ENCODE measurements around the gene KCNIP2.

Gene KCNIP2

DNA sequence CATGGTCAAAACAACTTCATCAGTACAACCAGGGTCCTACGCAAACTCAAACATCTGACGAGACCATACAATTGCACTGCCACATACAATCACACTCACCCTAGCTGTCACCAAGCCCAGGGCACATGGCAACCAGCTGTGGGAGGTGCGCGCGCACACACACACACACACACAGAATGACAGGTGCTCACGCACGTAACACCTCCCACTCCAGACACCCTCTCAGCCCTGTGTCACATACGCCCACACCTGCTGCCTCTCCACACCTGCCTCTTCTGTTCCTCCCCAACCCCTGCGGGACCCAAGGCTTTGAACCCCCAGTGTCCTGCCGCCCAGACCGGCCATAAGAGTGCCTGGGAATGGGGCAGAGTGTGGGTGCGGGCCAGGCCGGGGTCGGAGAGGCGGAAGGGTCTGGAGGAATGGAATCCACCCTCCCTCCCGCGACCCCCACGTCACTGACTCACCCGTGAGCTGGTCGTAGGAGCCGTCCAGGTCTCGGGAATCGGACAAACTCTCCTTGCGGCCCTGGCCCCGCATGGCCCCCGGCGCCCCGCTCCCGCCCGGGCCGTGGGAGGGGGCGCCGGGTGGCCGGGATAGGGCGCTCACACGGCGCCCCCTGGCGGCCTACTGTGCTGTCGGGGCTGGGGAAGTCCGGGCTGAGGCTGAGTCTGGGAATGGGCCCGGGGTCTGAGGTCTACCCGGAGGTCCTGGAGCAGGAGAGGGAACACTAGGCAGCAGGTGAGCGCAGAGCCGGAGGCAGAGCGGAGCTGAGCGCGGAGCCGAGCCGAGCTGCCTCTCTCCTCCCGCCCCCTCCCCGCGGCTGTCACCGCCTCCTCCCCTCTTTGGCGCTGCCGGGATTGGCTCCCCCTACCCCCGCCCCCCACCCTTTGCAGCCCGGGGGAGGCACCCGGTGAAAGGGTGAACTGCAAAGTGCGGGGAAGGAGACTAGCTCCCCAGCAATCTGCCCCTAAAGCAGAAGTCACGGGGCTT, at the start of gene KCNIP2:
Gene KCNIP2, minus strand, starts transcription at position 769 of the 990 bp plus-strand sequence. Its CDS starts 232 bp downstream, at position 537.
- Histone ChIP-seq H3K4me3 (peak within 1 kb of the TSS in 4 of 7 experiments; percentile 12 to 24 (median 16)), H3K27ac (no peak within 1 kb of the TSS)

DNA sequence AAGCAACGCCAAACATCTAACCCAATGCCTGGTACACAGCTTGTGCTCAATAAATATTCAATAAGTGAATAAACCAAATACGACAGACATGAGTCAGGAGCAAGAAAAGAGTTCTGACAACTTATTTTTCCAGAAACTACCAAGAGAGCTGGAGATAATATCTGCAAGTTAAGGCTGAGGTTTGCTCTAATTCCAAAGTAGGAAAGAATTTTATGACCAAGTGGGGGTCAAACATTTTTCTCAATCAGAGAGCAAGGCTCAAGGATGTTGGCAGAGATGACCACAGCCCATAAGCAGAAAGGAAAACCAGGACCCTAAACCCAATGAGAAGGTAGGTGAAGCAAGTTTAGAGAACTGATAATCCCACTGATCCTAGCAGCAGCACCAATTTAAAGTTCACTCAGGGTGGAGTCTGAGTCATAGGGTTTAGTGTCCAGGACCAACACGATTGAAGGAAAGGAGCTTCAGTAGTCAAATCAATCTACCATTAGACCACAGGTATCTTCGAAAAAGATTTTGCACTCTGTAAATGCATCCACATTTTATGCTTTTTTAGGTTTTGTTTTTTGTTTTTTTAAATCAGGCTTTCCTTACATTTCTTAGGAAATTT, 49.3 kb upstream of the KCNIP2 start:
- Histone ChIP-seq H3K4me3 (no peak overlapping the region), H3K27ac (no peak overlapping the region)

DNA sequence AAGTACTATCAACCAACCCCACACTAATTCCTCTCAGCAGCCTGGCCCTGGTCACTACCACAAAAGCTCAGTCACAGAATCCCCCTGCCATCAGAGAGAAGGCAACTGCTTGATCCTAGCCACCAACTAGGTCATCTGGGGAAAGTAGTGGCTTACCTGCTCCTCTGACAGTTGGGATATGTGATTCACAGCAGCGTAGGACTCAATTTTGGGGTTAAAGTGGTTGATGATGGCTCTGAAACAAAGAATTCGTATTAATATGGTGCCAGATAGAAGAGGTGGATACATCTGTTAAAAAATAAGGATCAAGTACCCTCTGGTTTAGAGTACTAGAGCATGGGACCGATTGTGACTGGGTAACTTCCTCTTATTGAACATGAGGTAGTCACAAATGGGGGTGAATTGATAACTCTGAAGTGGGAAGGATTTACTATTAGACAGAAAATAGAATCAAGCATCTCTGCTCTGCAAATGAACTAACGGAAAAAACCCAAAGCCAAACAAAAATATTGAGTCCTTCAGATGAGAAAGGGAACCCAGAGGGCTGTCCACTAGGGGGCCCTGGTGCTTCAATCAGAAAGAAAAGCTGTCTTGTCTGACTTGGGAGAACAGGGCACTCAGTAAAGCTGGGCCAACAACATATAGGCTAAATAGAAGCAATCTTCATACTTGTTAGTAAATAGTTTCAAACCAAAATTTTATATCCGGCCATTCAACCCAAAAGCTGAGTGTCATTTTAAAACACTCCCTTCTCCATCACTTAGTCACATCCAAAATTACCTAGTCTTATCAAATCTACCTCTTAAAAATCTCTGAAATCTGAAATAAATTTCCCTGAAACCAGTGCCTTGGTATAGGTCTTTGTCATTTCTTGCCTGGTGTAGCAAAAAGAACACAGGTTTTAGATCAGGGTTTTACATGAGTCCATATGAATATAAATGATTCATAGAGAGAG, 45.9 kb upstream of the KCNIP2 start:
- Histone ChIP-seq H3K27ac (no peak overlapping the region), H3K4me3 (no peak overlapping the region)

GRCh38 chr10:101888251-101888949, 44.8 kb upstream of the KCNIP2 start:
- Histone ChIP-seq H3K4me3 (no peak overlapping the region), H3K27ac (no peak overlapping the region)

GRCh38 chr10:101887775-101888174, 44.2 kb upstream of the KCNIP2 start:
- Histone ChIP-seq H3K4me3 (no peak overlapping the region), H3K27ac (no peak overlapping the region)

GRCh38 chr10:101886521-101887312, 43.1 kb upstream of the KCNIP2 start:
- H3K4me3 ChIP-seq: no peak overlapping the region

GRCh38 chr10:101881036-101881774, 37.6 kb upstream of the KCNIP2 start:
- H3K27ac ChIP-seq: no peak overlapping the region
- no peak overlapping the region for H3K4me3 ChIP-seq

More at GRCh38 chr10:101886521-101887312, 43.1 kb upstream of the KCNIP2 start:
- no peak overlapping the region for H3K27ac ChIP-seq

GRCh38 chr10:101880232-101880573, 36.6 kb upstream of the KCNIP2 start:
- H3K27ac ChIP-seq: no peak overlapping the region
- H3K4me3 ChIP-seq: no peak overlapping the region

GRCh38 chr10:101879456-101880231, 36.0 kb upstream of the KCNIP2 start:
- no peak overlapping the region for H3K27ac ChIP-seq

GRCh38 chr10:101878869-101879268, 35.3 kb upstream of the KCNIP2 start:
- H3K4me3 ChIP-seq: no peak overlapping the region
- no peak overlapping the region for H3K27ac ChIP-seq

More at GRCh38 chr10:101879456-101880231, 36.0 kb upstream of the KCNIP2 start:
- no peak overlapping the region for H3K4me3 ChIP-seq

GRCh38 chr10:101875068-101875688, 31.6 kb upstream of the KCNIP2 start:
- no peak overlapping the region for H3K27ac ChIP-seq
- H3K4me3 ChIP-seq: no peak overlapping the region

DNA sequence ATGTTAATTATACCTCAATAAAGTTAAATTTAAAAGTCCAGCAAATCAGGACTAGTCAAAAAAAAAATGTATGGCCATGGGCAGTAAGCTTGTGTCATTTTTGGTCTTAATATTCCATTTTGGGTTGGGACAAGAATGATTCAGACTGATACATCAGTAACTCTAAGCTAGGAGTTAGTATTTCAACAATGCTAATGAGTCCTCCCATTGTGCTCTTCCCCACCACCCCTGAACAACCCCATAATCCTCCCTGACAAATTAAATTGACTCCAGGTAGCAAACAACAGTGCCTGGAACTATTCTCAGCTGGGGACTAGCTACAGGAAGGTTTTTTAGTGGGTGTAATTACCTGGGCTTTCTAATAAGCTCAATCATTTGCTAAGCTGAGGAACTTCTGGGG, 30.7 kb upstream of the KCNIP2 start:
- H3K4me3 ChIP-seq: no peak overlapping the region

DNA sequence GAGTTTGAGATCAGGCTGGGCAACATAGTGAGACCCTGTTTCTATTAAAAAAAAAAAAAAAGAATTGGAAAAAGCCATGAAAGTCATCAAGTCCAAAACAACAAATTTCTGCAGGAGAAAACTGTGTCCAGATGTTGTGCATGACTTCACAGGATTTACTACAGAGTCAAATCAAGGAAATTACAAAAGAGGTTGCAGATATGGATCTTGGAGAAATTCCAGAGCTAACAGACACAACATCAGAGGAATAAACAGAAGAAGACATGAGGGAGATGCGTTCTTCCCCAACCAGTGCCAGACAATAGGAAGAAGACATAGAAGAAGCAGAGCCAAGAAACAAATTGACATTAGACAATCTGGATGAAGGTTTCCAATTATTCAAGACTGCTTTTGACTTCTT, 24.3 kb upstream of the KCNIP2 start:
- no peak overlapping the region for H3K4me3 ChIP-seq
- no peak overlapping the region for H3K27ac ChIP-seq

More for the DNA sequence above, 30.7 kb upstream of the KCNIP2 start:
- H3K27ac ChIP-seq: no peak overlapping the region

GRCh38 chr10:101859530-101859929, 15.9 kb upstream of the KCNIP2 start:
- Histone ChIP-seq H3K4me3 (no peak overlapping the region), H3K27ac (peak overlapping the region in 1 of 21 experiments; percentile 30)

GRCh38 chr10:101858723-101859500, 15.3 kb upstream of the KCNIP2 start:
- H3K4me3 ChIP-seq: no peak overlapping the region
- peak overlapping the region in 3 of 21 experiments; percentile 4 to 30 (median 11) for H3K27ac ChIP-seq

All from skin epidermis (tissue), 12 donors.